Natural killer cell treated with Interleukin-12 subunit alpha and Interleukin-12 subunit beta and Interleukin-15 and Interleukin-18, amount 100 ng/mL, for 72 hours (primary cell): Measurements from ENCODE around the gene CHEK2. TPM values are rescaled to one million over a fixed set of nuclear protein-coding genes. Genes with fewer than 3 reads are reported as not detected.

ENCODE experiments used
- ATAC-seq, 2 donors: fragments of 150-1000 bp; cut with Tn5 transposase in 1 of 2; sonication (Bioruptor Pico), chemical (Tn5 transposase) in 1 of 2; 2 replicates each; pipeline ENCODE4 v1.10.0; 2021
- DNase-seq: peaks from one replicate; pipeline ENCODE4 v3.0.0; 2022; ENCODE audit warnings: low spot score
- H3K27ac Mint-ChIP-seq, 2 donors: 1 replicate in 1 of 2; 2 replicates in 1 of 2; pipeline ENCODE4 v1.8.0; 2022; ENCODE audit warnings: mixed read lengths in 2 of 2, mild to moderate bottlenecking in 1 of 2, moderate library complexity in 1 of 2
- H3K27me3 Mint-ChIP-seq, 2 donors: 1 replicate in 1 of 2; 2 replicates in 1 of 2; pipeline ENCODE4 v1.8.0; 2022; ENCODE audit warnings: mixed read lengths in 2 of 2
- H3K36me3 Mint-ChIP-seq: one replicate; pipeline ENCODE4 v1.8.0; 2022; ENCODE audit warnings: mixed read lengths
- H3K4me1 Mint-ChIP-seq, 2 donors: 1 replicate in 1 of 2; 2 replicates in 1 of 2; pipeline ENCODE4 v1.8.0; 2022; ENCODE audit warnings: low read depth in 2 of 2, mixed read lengths in 2 of 2, mild to moderate bottlenecking in 1 of 2
- H3K4me3 Mint-ChIP-seq: one replicate; pipeline ENCODE4 v1.8.0; 2022; ENCODE audit warnings: mixed read lengths
- H3K9me3 Mint-ChIP-seq: 2 replicates; pipeline ENCODE4 v1.8.0; 2022; ENCODE audit warnings: mixed read lengths
- total RNA-seq, 2 donors: library from RNA; stranded (reverse); gene quantifications; one replicate each; pipeline ENCODE4 v1.2.3, GENCODE V29; 2022

Gene CHEK2
- total RNA-seq, 2 donors from 2014 or later: 28.1 to 36.2 TPM

GRCh38 chr22:28728621-28729313 lies 12.9 kb downstream of the CHEK2 start:
- Mint-ChIP-seq H3K4me1 (peaks cover 15 to 23% of the 10 kb centered on the region in 2 donors), H3K4me3 (peak overlapping the region; percentile 33), H3K27ac (peak overlapping the region; percentile 60 to 87), H3K27me3 (no peaks in the 10 kb centered on the region), H3K36me3 (peaks cover 12% of the 10 kb centered on the region), H3K9me3 (no peaks in the 10 kb centered on the region)
- DNase-seq (peak; percentile 70), ATAC-seq (peak; percentile 82 to 96)

- H3K4me3 Mint-ChIP-seq: peak overlapping the region; percentile 33
- ATAC-seq: no peak
- H3K9me3 Mint-ChIP-seq: no peaks in the 10 kb centered on the region
- H3K27me3 Mint-ChIP-seq: no peaks in the 10 kb centered on the region
- H3K4me1 Mint-ChIP-seq: peaks cover 15 to 23% of the 10 kb centered on the region in 2 donors
- peaks cover 11% of the 10 kb centered on the region for H3K36me3 Mint-ChIP-seq
- DNase-seq: no peak
- peak overlapping the region; percentile 60 to 87 for H3K27ac Mint-ChIP-seq
These were observed 13.6 kb downstream of the CHEK2 start for GRCh38 chr22:28728002-28728401.

DNA sequence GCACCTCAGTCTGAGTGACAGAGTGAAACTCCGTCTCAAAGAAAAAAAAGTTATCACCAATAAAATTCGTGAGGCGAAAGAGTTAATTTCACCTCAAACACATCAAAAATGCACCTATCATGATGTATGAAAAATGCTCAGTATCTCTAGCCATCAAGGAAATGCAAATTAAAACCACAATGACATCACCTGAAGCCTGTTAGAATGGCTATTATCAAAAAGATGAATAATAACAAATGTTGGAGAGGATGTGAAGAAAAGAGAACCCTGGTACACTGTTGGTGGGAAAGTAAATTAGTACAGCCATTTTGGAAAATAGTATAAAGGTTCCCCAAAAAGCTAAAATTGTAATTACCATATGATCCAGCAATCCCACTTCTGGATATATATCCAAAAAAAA lies 23.6 kb downstream of the CHEK2 start:
- H3K4me3 Mint-ChIP-seq: no peak overlapping the region
- H3K36me3 Mint-ChIP-seq: peaks cover 10% of the 10 kb centered on the region
- DNase-seq (no peak), ATAC-seq (no peak)
- H3K27me3 Mint-ChIP-seq: no peaks in the 10 kb centered on the region
- no peaks in the 10 kb centered on the region for H3K9me3 Mint-ChIP-seq
- peak overlapping the region in 1 of 2 donors; percentile 85 for H3K27ac Mint-ChIP-seq
- peaks cover 25 to 26% of the 10 kb centered on the region in 2 donors for H3K4me1 Mint-ChIP-seq

GRCh38 chr22:28716686-28717085 lies 24.9 kb downstream of the CHEK2 start:
- Mint-ChIP-seq H3K9me3 (no peaks in the 10 kb centered on the region), H3K36me3 (peaks cover 10% of the 10 kb centered on the region), H3K4me3 (no peak overlapping the region), H3K27me3 (no peaks in the 10 kb centered on the region), H3K4me1 (peaks cover 38 to 39% of the 10 kb centered on the region in 2 donors), H3K27ac (peak overlapping the region in 1 of 2 donors; percentile 80)
- ATAC-seq (no peak), DNase-seq (no peak)

DNA sequence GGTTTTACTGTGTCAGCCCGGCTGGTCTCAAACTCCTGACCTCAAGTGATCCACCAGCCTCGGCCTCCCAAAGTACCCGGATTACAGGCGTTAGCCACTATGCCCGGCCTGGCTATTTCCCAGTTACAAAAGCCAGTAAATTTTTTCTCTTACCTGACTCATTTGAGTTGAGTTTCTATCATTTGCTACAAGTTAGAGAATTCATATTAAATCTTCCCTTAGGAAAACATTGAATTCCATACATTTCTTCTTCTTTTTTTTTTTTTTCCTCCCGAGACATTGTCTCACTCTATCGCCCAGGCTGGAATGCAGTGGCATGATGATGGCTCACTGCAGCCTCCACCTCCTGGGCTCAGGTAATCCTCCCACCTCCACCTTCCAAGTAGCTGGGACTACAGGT lies 26.0 kb downstream of the CHEK2 start:
- peaks cover 46 to 49% of the 10 kb centered on the region in 2 donors for H3K4me1 Mint-ChIP-seq
- ATAC-seq: no peak
- DNase-seq: no peak
- H3K9me3 Mint-ChIP-seq: no peaks in the 10 kb centered on the region
- no peaks in the 10 kb centered on the region for H3K27me3 Mint-ChIP-seq
- no peak overlapping the region for H3K4me3 Mint-ChIP-seq
- peak overlapping the region in 1 of 2 donors; percentile 80 for H3K27ac Mint-ChIP-seq
- H3K36me3 Mint-ChIP-seq: peaks cover 8% of the 10 kb centered on the region

DNA sequence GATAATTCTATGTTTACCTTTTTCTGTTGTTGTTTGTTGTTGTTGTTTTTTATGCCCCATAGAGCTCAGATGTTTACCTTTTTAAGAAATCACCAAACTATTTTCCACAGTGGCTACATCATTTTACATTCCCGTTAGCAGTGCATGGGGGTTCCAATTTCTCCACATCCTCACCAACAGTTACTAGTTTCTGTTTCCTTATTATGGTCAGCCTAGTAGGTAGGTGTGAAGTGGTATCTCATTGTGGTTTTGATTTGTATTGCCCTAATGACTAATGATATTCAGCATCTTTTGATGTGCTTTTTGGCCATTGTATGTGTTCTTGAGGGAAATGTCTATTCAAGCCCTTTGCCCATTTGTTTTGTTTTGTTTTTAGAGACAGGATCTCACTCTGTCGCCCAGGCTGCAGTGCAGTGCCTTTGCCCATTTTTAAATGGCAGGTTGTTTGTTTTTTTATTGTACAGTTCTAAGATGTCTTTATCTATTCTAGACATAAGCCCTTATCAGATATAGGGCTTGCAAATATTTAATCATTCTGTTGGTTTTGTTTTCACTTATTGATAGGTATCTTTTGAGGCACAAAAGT lies 27.5 kb downstream of the CHEK2 start:
- no peaks in the 10 kb centered on the region for H3K27me3 Mint-ChIP-seq
- peaks cover 48 to 55% of the 10 kb centered on the region in 2 donors for H3K4me1 Mint-ChIP-seq
- peak; percentile 96 for ATAC-seq
- H3K4me3 Mint-ChIP-seq: peak overlapping the region; percentile 53
- peaks cover 6% of the 10 kb centered on the region for H3K36me3 Mint-ChIP-seq
- no peaks in the 10 kb centered on the region for H3K9me3 Mint-ChIP-seq
- peak overlapping the region; percentile 79 to 85 for H3K27ac Mint-ChIP-seq
- peak; percentile 67 for DNase-seq

DNA sequence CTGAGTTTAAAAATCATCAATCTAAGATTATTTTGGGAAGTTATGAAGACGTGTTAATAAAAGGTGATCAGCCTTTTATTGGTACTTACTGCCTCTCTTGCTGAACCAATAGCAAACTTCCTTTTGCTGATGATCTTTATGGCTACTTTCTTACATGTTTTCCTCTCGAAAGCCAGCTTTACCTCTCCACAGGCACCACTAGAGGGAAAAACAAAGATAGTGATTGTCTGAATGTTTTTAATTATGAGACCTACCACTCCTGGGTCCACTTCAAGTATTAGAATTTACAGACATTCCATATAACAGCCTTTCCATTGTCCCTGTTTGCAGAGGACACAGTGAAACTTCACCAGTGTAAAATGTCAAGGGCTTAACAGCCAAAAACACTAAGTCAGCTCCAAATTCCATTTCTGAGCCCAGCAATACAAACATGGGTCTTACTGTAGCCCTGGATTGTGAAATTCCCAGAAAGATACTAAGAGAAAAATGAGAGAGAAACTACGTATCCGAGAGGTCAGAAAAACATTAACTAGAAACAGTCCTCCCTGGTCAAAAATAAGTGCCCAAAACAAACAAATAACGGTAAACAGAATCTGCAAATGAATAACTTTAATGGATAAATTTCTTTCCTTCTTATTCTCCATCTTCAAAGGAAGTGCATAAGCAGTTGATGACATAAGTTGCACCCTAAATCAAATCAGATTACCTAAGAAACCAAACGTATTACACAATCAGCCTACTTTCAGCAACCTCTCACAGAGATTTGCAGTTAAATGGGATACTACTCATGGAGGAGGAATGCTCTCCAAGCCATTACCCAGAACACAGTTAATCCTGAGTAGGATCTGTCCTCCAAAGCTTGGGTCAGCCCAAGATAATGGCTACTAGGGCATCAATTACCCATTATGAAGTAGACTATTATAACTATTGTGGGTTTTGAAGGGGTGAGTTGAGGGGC lies 29.5 kb downstream of the CHEK2 start:
- H3K4me1 Mint-ChIP-seq: peaks cover 45 to 47% of the 10 kb centered on the region in 2 donors
- ATAC-seq: peak in 1 of 2 donors; percentile 16
- no peak for DNase-seq
- H3K27me3 Mint-ChIP-seq: no peaks in the 10 kb centered on the region
- peak overlapping the region; percentile 56 to 85 for H3K27ac Mint-ChIP-seq
- H3K4me3 Mint-ChIP-seq: peak overlapping the region; percentile 58
- no peaks in the 10 kb centered on the region for H3K9me3 Mint-ChIP-seq
- no peaks in the 10 kb centered on the region for H3K36me3 Mint-ChIP-seq

DNA sequence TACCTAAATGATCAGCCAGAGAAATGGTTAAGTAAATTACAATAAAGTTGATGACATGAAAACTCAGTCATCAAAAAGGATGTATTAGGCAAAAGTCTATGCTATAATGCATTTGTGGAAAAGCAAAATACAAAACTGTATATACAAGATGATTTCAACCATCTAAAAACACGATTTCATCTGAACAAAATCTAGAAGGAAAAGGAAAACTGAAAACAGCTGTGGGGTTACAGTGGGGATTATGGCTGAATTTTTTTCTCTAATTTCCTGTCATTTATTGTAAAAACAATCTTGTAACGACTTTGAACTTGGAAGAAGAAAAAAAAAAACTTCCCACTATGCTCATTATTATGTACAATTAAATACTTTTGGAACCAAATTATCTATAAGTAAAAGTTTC lies 30.3 kb downstream of the CHEK2 start:
- Mint-ChIP-seq H3K4me3 (peak overlapping the region; percentile 58), H3K27ac (peak overlapping the region; percentile 56 to 85), H3K36me3 (no peaks in the 10 kb centered on the region), H3K27me3 (no peaks in the 10 kb centered on the region), H3K9me3 (no peaks in the 10 kb centered on the region), H3K4me1 (peaks cover 45 to 47% of the 10 kb centered on the region in 2 donors)
- ATAC-seq (no peak), DNase-seq (no peak)

DNA sequence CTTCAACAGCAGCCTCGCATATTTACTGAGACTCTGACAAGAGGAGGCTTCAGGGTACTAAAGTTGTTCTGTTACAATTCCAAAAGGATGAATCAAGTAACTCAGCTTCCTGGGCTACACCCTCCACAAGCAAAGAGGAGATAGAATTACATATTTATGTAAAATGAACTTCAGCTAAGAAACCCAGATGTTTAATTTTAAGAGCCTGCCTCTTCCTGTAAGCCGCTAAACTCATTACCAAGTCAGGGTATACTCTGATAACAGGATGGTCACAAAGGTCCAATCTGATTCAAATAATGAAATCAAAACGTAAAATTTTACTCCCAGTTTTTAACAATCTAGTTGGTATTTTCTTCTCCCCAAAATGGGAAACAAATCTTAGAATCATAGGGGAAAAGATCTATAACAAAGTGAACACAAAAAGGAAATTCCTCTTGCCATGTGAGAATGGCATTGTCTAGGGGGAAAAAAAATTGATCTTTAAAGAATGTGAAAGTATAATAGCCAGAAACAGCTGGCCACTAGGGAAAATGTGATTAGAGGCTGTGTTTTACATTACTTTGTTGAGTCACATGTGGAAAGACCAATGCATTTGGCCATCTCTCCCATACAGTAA lies 30.9 kb downstream of the CHEK2 start:
- Mint-ChIP-seq H3K9me3 (no peaks in the 10 kb centered on the region), H3K36me3 (no peaks in the 10 kb centered on the region), H3K4me3 (peak overlapping the region; percentile 58), H3K27ac (peak overlapping the region; percentile 56 to 85), H3K4me1 (peaks cover 43 to 47% of the 10 kb centered on the region in 2 donors), H3K27me3 (no peaks in the 10 kb centered on the region)
- ATAC-seq (no peak), DNase-seq (no peak)

DNA sequence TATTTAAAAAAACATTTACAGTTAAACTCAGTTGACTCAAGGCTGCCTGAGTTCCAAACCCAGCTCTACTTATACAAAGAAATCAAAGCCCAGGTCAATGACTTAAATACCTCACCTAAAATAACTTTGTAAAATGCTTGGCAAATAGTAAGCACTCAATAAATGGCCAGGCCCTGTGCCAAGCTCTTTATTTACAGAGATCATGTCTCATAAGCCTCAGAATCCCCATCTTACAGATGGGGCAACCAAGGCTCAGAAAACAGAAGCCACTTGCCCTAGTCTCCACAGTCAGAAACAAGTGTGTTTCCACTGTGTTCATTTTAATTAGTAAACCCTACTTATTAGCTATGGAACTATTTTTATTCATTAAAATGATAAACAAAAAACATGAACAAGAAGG lies 31.5 kb downstream of the CHEK2 start:
- H3K4me1 Mint-ChIP-seq: peaks cover 42 to 47% of the 10 kb centered on the region in 2 donors

GRCh38 chr22:28706845-28707244 lies 34.8 kb downstream of the CHEK2 start:
- Mint-ChIP-seq H3K36me3 (no peaks in the 10 kb centered on the region), H3K4me3 (no peak overlapping the region), H3K4me1 (peaks cover 16 to 18% of the 10 kb centered on the region in 2 donors), H3K9me3 (no peaks in the 10 kb centered on the region), H3K27ac (no peak overlapping the region), H3K27me3 (no peaks in the 10 kb centered on the region)
- DNase-seq (no peak), ATAC-seq (no peak)

More for the DNA sequence above, 31.5 kb downstream of the CHEK2 start:
- Mint-ChIP-seq H3K9me3 (no peaks in the 10 kb centered on the region), H3K4me3 (no peak overlapping the region), H3K27ac (peak overlapping the region; percentile 56 to 85), H3K27me3 (no peaks in the 10 kb centered on the region), H3K36me3 (no peaks in the 10 kb centered on the region)
- no peak for ATAC-seq
- no peak for DNase-seq

- Mint-ChIP-seq H3K36me3 (no peaks in the 10 kb centered on the region), H3K4me1 (peaks cover 0 to 3% of the 10 kb centered on the region in 2 donors), H3K4me3 (no peak overlapping the region), H3K27me3 (no peaks in the 10 kb centered on the region), H3K9me3 (no peaks in the 10 kb centered on the region), H3K27ac (no peak overlapping the region)
- no peak for DNase-seq
- ATAC-seq: no peak
These were observed 38.2 kb downstream of the CHEK2 start for GRCh38 chr22:28703436-28703835.

DNA sequence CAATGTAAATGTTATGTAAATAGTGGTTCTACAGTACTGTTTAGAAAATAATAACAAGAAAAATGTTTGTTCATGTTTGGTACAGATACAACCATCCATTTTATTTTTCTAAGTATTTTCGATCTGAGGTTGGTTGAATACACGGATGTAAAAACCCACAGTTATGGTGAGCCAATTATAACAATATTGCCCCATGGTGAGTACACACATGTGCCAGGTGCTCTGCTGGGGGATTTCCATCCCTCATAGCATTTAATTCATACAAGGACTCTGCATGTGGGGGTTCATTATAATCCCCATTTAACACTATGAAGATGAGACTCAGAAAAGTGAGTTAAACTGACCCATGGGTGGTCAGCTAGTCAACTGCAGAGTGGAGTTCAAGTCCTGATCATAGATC lies 38.7 kb downstream of the CHEK2 start:
- ATAC-seq (no peak), DNase-seq (no peak)
- Mint-ChIP-seq H3K9me3 (no peaks in the 10 kb centered on the region), H3K27ac (no peak overlapping the region), H3K4me1 (peaks cover 0 to 3% of the 10 kb centered on the region in 2 donors), H3K27me3 (no peaks in the 10 kb centered on the region), H3K36me3 (no peaks in the 10 kb centered on the region), H3K4me3 (no peak overlapping the region)
